SK-N-SH (cell line): ENCODE measurements around the gene KIF21B. TPM values are rescaled to one million over a fixed set of nuclear protein-coding genes. Genes with fewer than 3 reads are reported as not detected.

ENCODE experiments used
- CTCF ChIA-PET: fragments of 300-600, 350-600 bp; formaldehyde crosslinking; extraction: SDS; loops from one replicate; lab custom pipeline; 2021; lab: Yijun Ruan, JAX
- POLR2A ChIA-PET: fragments of 350-600 bp; sonication (Branson Sonifier 250); formaldehyde crosslinking; extraction: SDS; loops from one replicate; lab custom pipeline; 2020; ENCODE audit warnings: antibody characterized with exemption, inconsistent platforms; lab: Yijun Ruan, JAX
- DNase-seq: peaks from one replicate; pipeline ENCODE4 v3.0.0; 2012
- H2AFZ ChIP-seq: fragments of 200-600 bp; sonication (generic); 2 replicates; pipeline ENCODE4 v1.8.1; 2016; ENCODE audit warnings: antibody characterized with exemption, mild to moderate bottlenecking, low read depth
- H3F3A ChIP-seq: fragments of 200-600 bp; sonication (generic); replicated peaks from 2 replicates; pipeline ENCODE3; 2016; ENCODE audit warnings: antibody characterized with exemption, mild to moderate bottlenecking; ENCODE audit not compliant: insufficient read depth
- H3K27ac ChIP-seq, 2 experiments: fragments of 200-500 bp in 1 of 2; fragments of 200-600 bp in 1 of 2; sonication (Bioruptor generic) in 1 of 2; sonication (generic), shearing (Covaris generic) in 1 of 2; 2 replicates each; pipeline versions ENCODE4 v1.5.1 to v1.6.1; 2014 to 2016; ENCODE audit warnings: low read depth in 2 of 2, inconsistent platforms in 1 of 2, low read length in 1 of 2, mild to moderate bottlenecking in 1 of 2, mixed read lengths in 1 of 2
- H3K27me3 ChIP-seq: fragments of 200-600 bp; sonication (generic), shearing (Covaris generic); 2 replicates; pipeline ENCODE4 v1.6.1; 2016; ENCODE audit warnings: mixed run types; ENCODE audit not compliant: insufficient read depth
- H3K36me3 ChIP-seq, 2 experiments: fragments of 200-500 bp in 1 of 2; fragments of 200-600 bp in 1 of 2; sonication (Bioruptor generic) in 1 of 2; sonication (generic) in 1 of 2; replicated peaks in 1 of 2; 2 replicates each; pipeline versions ENCODE3 to v1.5.1; 2014 to 2016; ENCODE audit warnings: low read length in 1 of 2, mild to moderate bottlenecking in 1 of 2; ENCODE audit not compliant: insufficient read depth in 2 of 2, control insufficient read depth in 1 of 2
- H3K4me1 ChIP-seq, 2 experiments: fragments of 200-500 bp in 1 of 2; fragments of 200-600 bp in 1 of 2; sonication (Bioruptor generic) in 1 of 2; sonication (generic), shearing (Covaris generic) in 1 of 2; 2 replicates each; pipeline versions ENCODE4 v1.5.1 to v1.6.1; 2014 to 2016; ENCODE audit warnings: low read depth in 1 of 2, low read length in 1 of 2, mixed run types in 1 of 2; ENCODE audit not compliant: insufficient read depth in 2 of 2, control insufficient read depth in 1 of 2
- H3K4me2 ChIP-seq: fragments of 200-600 bp; sonication (generic), shearing (Covaris generic); 2 replicates; pipeline ENCODE4 v1.6.1; 2017; ENCODE audit warnings: mixed run types
- H3K4me3 ChIP-seq, 2 experiments: fragments of 200-500 bp in 1 of 2; fragments of 200-600 bp in 1 of 2; sonication (Bioruptor generic) in 1 of 2; sonication (generic), shearing (Covaris generic) in 1 of 2; 2 replicates each; pipeline versions ENCODE4 v1.5.1 to v1.8.1; 2014 to 2016; ENCODE audit warnings: low read depth in 2 of 2, inconsistent platforms in 1 of 2, low read length in 1 of 2, mild to moderate bottlenecking in 1 of 2, mixed read lengths in 1 of 2, moderate library complexity in 1 of 2
- H3K79me2 ChIP-seq: fragments of 200-600 bp; sonication (generic); 2 replicates; pipeline ENCODE4 v1.8.1; 2017; ENCODE audit warnings: mild to moderate bottlenecking; ENCODE audit not compliant: insufficient read depth
- H3K9ac ChIP-seq: fragments of 200-600 bp; sonication (generic); 2 replicates; pipeline ENCODE4 v1.6.1; 2017; ENCODE audit warnings: mixed run types
- H3K9me2 ChIP-seq: fragments of 200-600 bp; sonication (generic); 2 replicates; pipeline ENCODE4 v1.6.1; 2017; ENCODE audit warnings: mixed run types
- H3K9me3 ChIP-seq: fragments of 200-600 bp; sonication (generic); 2 replicates; pipeline ENCODE4 v1.6.1; 2017; ENCODE audit warnings: mixed run types, mild to moderate bottlenecking, moderate library complexity
- H4K20me1 ChIP-seq: fragments of 200-600 bp; sonication (generic); 2 replicates; pipeline ENCODE4 v1.6.1; 2017; ENCODE audit warnings: mild to moderate bottlenecking, mixed run types; ENCODE audit not compliant: insufficient read depth
- EZH2phosphoT487 ChIP-seq: fragments of 200-600 bp; sonication (generic); IDR thresholded peaks from 2 replicates; pipeline ENCODE4 v1.6.1; 2017; ENCODE audit warnings: low read depth, mixed run types, mild to moderate bottlenecking, antibody characterized with exemption, moderate library complexity, borderline replicate concordance
- FOXJ3 ChIP-seq: sonication (generic); formaldehyde crosslinking; IDR thresholded peaks from 2 replicates; pipeline ENCODE4 v1.5.1; 2020; ENCODE audit warnings: mild to moderate bottlenecking, missing genetic modification reagents
- FOXM1 ChIP-seq: IDR thresholded peaks from 2 replicates; pipeline ENCODE4 v1.4.0; 2012; ENCODE audit warnings: low read depth, mild to moderate bottlenecking
- GABPA ChIP-seq: IDR thresholded peaks from 2 replicates; pipeline ENCODE4 v1.4.0; 2012; ENCODE audit warnings: low read depth, mild to moderate bottlenecking
- GATA2 ChIP-seq: sonication (generic); formaldehyde crosslinking; IDR thresholded peaks from 2 replicates; pipeline ENCODE4 v1.5.0; 2020; ENCODE audit warnings: mild to moderate bottlenecking, missing genetic modification reagents
- JUND ChIP-seq: IDR thresholded peaks from 2 replicates; pipeline ENCODE4 v1.4.0; 2012
- MEF2A ChIP-seq: IDR thresholded peaks from 2 replicates; pipeline ENCODE4 v1.4.0; 2012; ENCODE audit warnings: low read depth, borderline replicate concordance
- MXI1 ChIP-seq: IDR thresholded peaks from 2 replicates; pipeline ENCODE4 v1.6.1; 2012; ENCODE audit warnings: mild to moderate bottlenecking, low read depth, low read length, improper control_type of control experiment
- NFIC ChIP-seq: IDR thresholded peaks from 2 replicates; pipeline ENCODE4 v1.4.0; 2012; ENCODE audit warnings: borderline replicate concordance
- POLR2AphosphoS5 ChIP-seq: IDR thresholded peaks from 2 replicates; pipeline ENCODE4 v1.6.1; 2012; ENCODE audit warnings: low read depth, low read length
- RCOR1 ChIP-seq: fragments of 150-350 bp; IDR thresholded peaks from 2 replicates; pipeline ENCODE4 v1.6.1; 2017; ENCODE audit warnings: antibody characterized with exemption, low read length
- REST ChIP-seq: IDR thresholded peaks from 2 replicates; pipeline ENCODE4 v1.6.1; 2012; ENCODE audit warnings: mild to moderate bottlenecking, low read depth, low read length, moderate library complexity
- RFX5 ChIP-seq: IDR thresholded peaks from 2 replicates; pipeline ENCODE4 v1.6.1; 2012; ENCODE audit warnings: mild to moderate bottlenecking, improper control_type of control experiment, low read length
- SIN3A ChIP-seq: IDR thresholded peaks from 2 replicates; pipeline ENCODE4 v1.6.1; 2012; ENCODE audit warnings: low read depth, mild to moderate bottlenecking, low read length, moderate library complexity, borderline replicate concordance
- SMC3 ChIP-seq: IDR thresholded peaks from 2 replicates; pipeline ENCODE4 v1.6.1; 2012; ENCODE audit warnings: low read depth, low read length, improper control_type of control experiment
- TAF1 ChIP-seq: IDR thresholded peaks from 2 replicates; pipeline ENCODE4 v1.6.1; 2012; ENCODE audit warnings: low read depth, mild to moderate bottlenecking, low read length, moderate library complexity, borderline replicate concordance
- TEAD4 ChIP-seq: IDR thresholded peaks from 2 replicates; pipeline ENCODE4 v1.4.0; 2012; ENCODE audit warnings: mild to moderate bottlenecking, borderline replicate concordance; ENCODE audit not compliant: insufficient read depth
- ZBTB33 ChIP-seq: IDR thresholded peaks from 2 replicates; pipeline ENCODE4 v1.4.0; 2012; ENCODE audit warnings: low read depth, borderline replicate concordance
- WGBS: methylation state at CpG from one replicate; pipeline ENCODE4 v1.1.6; 2017; ENCODE audit warnings: low lambda C conversion rate; 5-methylcytosine and 5-hydroxymethylcytosine counted together
- polyA plus RNA-seq, 3 experiments: library from polyadenylated mRNA; depleted of rRNA; stranded (reverse); fragments of >200 nt; gene quantifications; 2 replicates each; pipeline ENCODE4 v1.2.3, GENCODE V29; 2012
- TF ChIP-seq, protein P1 (sequence below): fragments of 150-350 bp; IDR thresholded peaks from 2 replicates; pipeline ENCODE4 v1.6.1; 2016; ENCODE audit warnings: mild to moderate bottlenecking, low read depth, low read length

The KIF21B gene
- polyA plus RNA-seq, 1 of the 3 experiments (the other 2 are of a cell fraction): 0.26 TPM

- Histone ChIP-seq H3F3A (peaks cover 5% of the 10 kb centered on the region), H4K20me1 (no peaks in the 10 kb centered on the region), H2AFZ (no peak overlapping the region), H3K9me2 (no peaks in the 10 kb centered on the region), H3K9ac (no peak overlapping the region), H3K27ac (no peak overlapping the region), H3K4me1 (no peaks in the 10 kb centered on the region), H3K27me3 (peaks cover 5% of the 10 kb centered on the region; the same call in 1 of the 2 replicates), H3K4me2 (no peak overlapping the region), H3K79me2 (no peaks in the 10 kb centered on the region), H3K36me3 (no peaks in the 10 kb centered on the region), H3K4me3 (no peak overlapping the region), H3K9me3 (0 out of 2 replicates have a peak, but pooled peaks cover 7% of the 10 kb centered on the region)
- ChIA-PET POLR2A (no interaction called here), CTCF (interaction anchor here (1.0 kb wide), 1 partner anchor 21 kb away, joined by 4 read pairs; no protein-coding TSS in a partner anchor)
- TF ChIP-seq TAF1 (no peak), GABPA (no peak)
- DNase-seq: no peak
- WGBS: 54% methylated on average over 2 of the region's 2 CpGs
These were observed 72.5 kb downstream of the KIF21B start for GRCh38 chr1:200951016-200951415.

GRCh38 chr1:200949626-200950025 lies 73.9 kb downstream of the KIF21B start:
- POLR2A ChIA-PET: no interaction called here

More at GRCh38 chr1:200949626-200950025, 73.9 kb downstream of the KIF21B start:
- no peaks in the 10 kb centered on the region for H3K4me1 ChIP-seq
- H3K9me3 ChIP-seq: 0 out of 2 replicates have a peak, but pooled peaks cover 7% of the 10 kb centered on the region
- DNase-seq: no peak
- no peaks in the 10 kb centered on the region for H3K36me3 ChIP-seq
- TF ChIP-seq JUND: no peak
- TF ChIP-seq SIN3A: no peak
- TF ChIP-seq POLR2AphosphoS5: no peak
- no peak for TF ChIP-seq MXI1
- no peak for TF ChIP-seq FOXJ3
- TF ChIP-seq, protein P1, sequence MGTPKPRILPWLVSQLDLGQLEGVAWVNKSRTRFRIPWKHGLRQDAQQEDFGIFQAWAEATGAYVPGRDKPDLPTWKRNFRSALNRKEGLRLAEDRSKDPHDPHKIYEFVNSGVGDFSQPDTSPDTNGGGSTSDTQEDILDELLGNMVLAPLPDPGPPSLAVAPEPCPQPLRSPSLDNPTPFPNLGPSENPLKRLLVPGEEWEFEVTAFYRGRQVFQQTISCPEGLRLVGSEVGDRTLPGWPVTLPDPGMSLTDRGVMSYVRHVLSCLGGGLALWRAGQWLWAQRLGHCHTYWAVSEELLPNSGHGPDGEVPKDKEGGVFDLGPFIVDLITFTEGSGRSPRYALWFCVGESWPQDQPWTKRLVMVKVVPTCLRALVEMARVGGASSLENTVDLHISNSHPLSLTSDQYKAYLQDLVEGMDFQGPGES: no peak
- no peak for TF ChIP-seq GATA2 (CRISPR knock-in tag)
- no peak for TF ChIP-seq TEAD4
- no peak for TF ChIP-seq MEF2A
- TF ChIP-seq FOXM1: no peak
- no peak for TF ChIP-seq REST
- no peak for TF ChIP-seq RFX5
- TF ChIP-seq ZBTB33: no peak
- no peak for TF ChIP-seq TAF1
- TF ChIP-seq SMC3: no peak
- no peak for TF ChIP-seq NFIC
- TF ChIP-seq RCOR1: no peak
- no peak for TF ChIP-seq EZH2phosphoT487
- H3K9ac ChIP-seq: no peak overlapping the region
- no peak overlapping the region for H2AFZ ChIP-seq
- H3K27ac ChIP-seq: no peak overlapping the region
- no peak overlapping the region for H3K4me3 ChIP-seq
- peaks cover 5% of the 10 kb centered on the region for H3F3A ChIP-seq
- no peak overlapping the region for H3K4me2 ChIP-seq
- WGBS: 74% methylated on average over 6 of the region's 8 CpGs
- H3K27me3 ChIP-seq: peaks cover 3% of the 10 kb centered on the region; the same call in 1 of the 2 replicates
- no peaks in the 10 kb centered on the region for H3K9me2 ChIP-seq
- no peaks in the 10 kb centered on the region for H4K20me1 ChIP-seq
- H3K79me2 ChIP-seq: no peaks in the 10 kb centered on the region
- CTCF ChIA-PET: interaction anchor here (1.7 kb wide), 1 partner anchor 22 kb away, joined by 11 read pairs; no protein-coding TSS in a partner anchor
